NB4 (cell line): ENCODE measurements around the gene RASSF5.

Source experiments
- CTCF ChIP-seq: IDR thresholded peaks from one replicate; pipeline ENCODE4 v1.5.1; 2012; ENCODE audit warnings: low read depth, low read length
- POLR2A ChIP-seq: IDR thresholded peaks from 2 replicates; pipeline ENCODE4 v1.6.1; 2011; ENCODE audit warnings: mild to moderate bottlenecking; ENCODE audit not compliant: insufficient read length; ENCODE audit errors: extremely low read depth

GRCh38 chr1:206498685-206499084 lies 8.6 kb upstream of the RASSF5 start:
- TF ChIP-seq CTCF (no peak), POLR2A (no peak)
